ENCODE results near the gene NOS1AP. TPM values are rescaled to one million over a fixed set of nuclear protein-coding genes. Genes with fewer than 3 reads are reported as not detected.

Gene NOS1AP
- total RNA-seq, result under 0.01 TPM in 1 of 2 replicates, not detected in the other

GRCh38 chr1:162069334-162070093 lies at the start of gene NOS1AP:
Gene NOS1AP (plus strand): TSS chr1:162069691. CDS start chr1:162070178, 487 bp downstream.

GRCh38 chr1:162023547-162024501 lies 45.7 kb upstream of the NOS1AP start, which contains the start of gene OLFML2B:
Gene OLFML2B (minus strand): TSS chr1:162023869. CDS start chr1:162023430, 439 bp downstream.

GRCh38 chr1:162376691-162377090 lies 307.2 kb downstream of the NOS1AP start, which contains the start of gene SPATA46:
Gene SPATA46 (minus strand): TSS chr1:162376854. CDS start chr1:162376790, 64 bp downstream.

GRCh38 chr1:162381383-162381782 lies 311.9 kb downstream of the NOS1AP start, which contains the start of gene C1orf226:
Gene C1orf226 (plus strand): TSS chr1:162381728. CDS start chr1:162381902, 174 bp downstream.

GRCh38 chr1:162412002-162412401 lies 342.5 kb downstream of the NOS1AP start, which contains the start of gene SH2D1B:
Gene SH2D1B (minus strand): TSS chr1:162412136. CDS start chr1:162412016, 120 bp downstream.

Other genes with a start within 250 kb of the NOS1AP start
- gene OLFML2B, start 45.8 kb upstream of the NOS1AP start, total RNA-seq, result 3.4 and 9.1 TPM in 2 replicates

All from smooth muscle cell of bladder (primary cell).